Neural progenitor cell (in vitro differentiated cells): ENCODE measurements around the gene SETDB2.

ENCODE experiments used
- EZH2 ChIP-seq: fragments of 200-600 bp; sonication (generic); IDR thresholded peaks from 2 replicates; pipeline ENCODE4 v1.6.1; 2017; ENCODE audit warnings: antibody characterized with exemption, mild to moderate bottlenecking, moderate library complexity
- EZH2phosphoT487 ChIP-seq: fragments of 200-600 bp; sonication (generic); IDR thresholded peaks from 2 replicates; pipeline ENCODE4 v1.6.1; 2017; ENCODE audit warnings: antibody characterized with exemption
- TF ChIP-seq, protein P1 (sequence below): fragments of 200-600 bp; sonication (generic); IDR thresholded peaks from 2 replicates; pipeline ENCODE4 v1.5.1; 2017; ENCODE audit warnings: antibody characterized with exemption, mild to moderate bottlenecking

- TF ChIP-seq, protein P1, sequence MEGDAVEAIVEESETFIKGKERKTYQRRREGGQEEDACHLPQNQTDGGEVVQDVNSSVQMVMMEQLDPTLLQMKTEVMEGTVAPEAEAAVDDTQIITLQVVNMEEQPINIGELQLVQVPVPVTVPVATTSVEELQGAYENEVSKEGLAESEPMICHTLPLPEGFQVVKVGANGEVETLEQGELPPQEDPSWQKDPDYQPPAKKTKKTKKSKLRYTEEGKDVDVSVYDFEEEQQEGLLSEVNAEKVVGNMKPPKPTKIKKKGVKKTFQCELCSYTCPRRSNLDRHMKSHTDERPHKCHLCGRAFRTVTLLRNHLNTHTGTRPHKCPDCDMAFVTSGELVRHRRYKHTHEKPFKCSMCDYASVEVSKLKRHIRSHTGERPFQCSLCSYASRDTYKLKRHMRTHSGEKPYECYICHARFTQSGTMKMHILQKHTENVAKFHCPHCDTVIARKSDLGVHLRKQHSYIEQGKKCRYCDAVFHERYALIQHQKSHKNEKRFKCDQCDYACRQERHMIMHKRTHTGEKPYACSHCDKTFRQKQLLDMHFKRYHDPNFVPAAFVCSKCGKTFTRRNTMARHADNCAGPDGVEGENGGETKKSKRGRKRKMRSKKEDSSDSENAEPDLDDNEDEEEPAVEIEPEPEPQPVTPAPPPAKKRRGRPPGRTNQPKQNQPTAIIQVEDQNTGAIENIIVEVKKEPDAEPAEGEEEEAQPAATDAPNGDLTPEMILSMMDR: no peak
- TF ChIP-seq EZH2 (no peak), EZH2phosphoT487 (no peak)
Measured at GRCh38 chr13:49476529-49476928, 32.5 kb downstream of the SETDB2 start.
